ENCODE data around the gene ZDHHC17. TPM values are rescaled to one million over a fixed set of nuclear protein-coding genes. Genes with fewer than 3 reads are reported as not detected.

Gene ZDHHC17
- total RNA-seq, 4 donors from 2014 or later = 38.6 to 60.7 (median 56.3) TPM

DNA sequence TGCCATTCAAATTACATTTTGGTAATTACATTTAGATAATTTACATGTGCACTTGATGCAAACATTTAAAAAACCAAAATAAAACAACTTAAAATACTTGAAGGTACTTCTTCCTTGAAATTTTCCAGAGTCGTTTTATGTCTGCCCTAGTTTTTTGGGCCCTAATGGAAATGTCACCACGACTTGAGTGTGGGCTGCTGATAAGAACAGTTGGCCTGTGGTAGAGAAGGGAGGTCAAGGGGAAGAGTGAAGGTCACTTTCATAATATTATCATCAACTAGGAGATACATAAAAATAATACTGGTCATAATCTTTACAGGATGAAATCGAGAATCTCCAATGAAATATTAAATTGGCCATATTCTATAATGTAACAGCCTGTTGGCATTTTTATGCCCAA, 23.1 kb downstream of the ZDHHC17 start:
- TF ChIP-seq CTCF (IDR thresholded peaks at IDR 0.05; ENCODE audit: low read depth) = no peak

GRCh38 chr12:76787689-76788088, 23.8 kb downstream of the ZDHHC17 start:
- no peak for TF ChIP-seq CTCF (IDR thresholded peaks at IDR 0.05; ENCODE audit: low read depth)

GRCh38 chr12:76789335-76790050, 25.6 kb downstream of the ZDHHC17 start:
- no peak for TF ChIP-seq CTCF (IDR thresholded peaks at IDR 0.05; ENCODE audit: low read depth)

GRCh38 chr12:76790564-76791552, 26.9 kb downstream of the ZDHHC17 start:
- no peak for TF ChIP-seq CTCF (IDR thresholded peaks at IDR 0.05; ENCODE audit: low read depth)

GRCh38 chr12:76792828-76793227, 28.9 kb downstream of the ZDHHC17 start:
- no peak for TF ChIP-seq CTCF (IDR thresholded peaks at IDR 0.05; ENCODE audit: low read depth)

DNA sequence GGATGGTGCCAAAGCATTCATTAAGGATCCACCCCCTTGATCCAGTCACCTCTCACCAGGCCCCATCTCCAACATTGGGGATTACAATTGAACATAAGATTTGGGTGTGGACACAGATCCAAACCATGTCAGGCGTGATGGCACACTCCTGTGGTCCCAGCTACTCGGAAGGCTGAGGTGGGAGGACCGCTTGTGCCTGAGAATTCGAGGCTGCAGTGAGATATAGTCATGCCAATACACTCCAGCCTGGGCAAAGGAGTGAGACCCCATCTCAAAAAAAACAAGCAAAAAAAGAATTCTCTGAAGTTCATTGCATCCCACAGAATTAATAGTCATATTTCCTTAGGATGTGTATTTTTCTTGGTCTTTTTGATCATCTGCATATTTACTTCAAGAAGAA, 34.9 kb downstream of the ZDHHC17 start:
- TF ChIP-seq CTCF (IDR thresholded peaks at IDR 0.05; ENCODE audit: low read depth) = no peak

DNA sequence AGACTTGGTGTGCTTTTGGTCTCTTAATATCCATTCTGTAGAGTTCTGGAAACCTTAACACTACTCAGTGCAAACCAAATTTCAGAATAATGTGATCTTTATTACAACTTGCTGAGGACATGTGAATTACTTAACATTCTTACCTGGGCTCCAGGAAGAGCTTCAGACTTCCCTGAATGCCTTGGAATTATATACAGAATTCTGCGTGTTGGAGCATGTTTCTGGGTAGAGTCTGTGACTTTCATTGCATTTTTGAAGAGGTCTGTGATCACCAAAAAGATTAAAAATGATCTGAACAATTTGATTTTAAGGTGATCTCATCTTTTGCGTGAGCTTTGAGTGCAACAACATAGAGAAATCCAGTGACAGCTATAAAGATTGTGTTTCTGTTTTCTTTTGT, 35.4 kb downstream of the ZDHHC17 start:
- no peak for TF ChIP-seq CTCF (IDR thresholded peaks at IDR 0.05; ENCODE audit: low read depth)
